HG03025 (cell line): ENCODE measurements around the gene STYK1.
A peak's percentile ranks its signal among the peaks of the same experiment; 100 is the strongest.
"Not testable (repeated sequence)": the region's sequence is repeated elsewhere in the genome, so short reads cannot be mapped to it uniquely, and the experiment has no call there.

ENCODE experiments used
- ATAC-seq: cut with Tn5 transposase; IDR thresholded peaks from one replicate; pipeline ENCODE4 v1.9.1; 2021; ENCODE audit warnings: mild to moderate bottlenecking, moderate library complexity; ENCODE audit not compliant: unreplicated experiment, low FRiP score

Gene STYK1

DNA sequence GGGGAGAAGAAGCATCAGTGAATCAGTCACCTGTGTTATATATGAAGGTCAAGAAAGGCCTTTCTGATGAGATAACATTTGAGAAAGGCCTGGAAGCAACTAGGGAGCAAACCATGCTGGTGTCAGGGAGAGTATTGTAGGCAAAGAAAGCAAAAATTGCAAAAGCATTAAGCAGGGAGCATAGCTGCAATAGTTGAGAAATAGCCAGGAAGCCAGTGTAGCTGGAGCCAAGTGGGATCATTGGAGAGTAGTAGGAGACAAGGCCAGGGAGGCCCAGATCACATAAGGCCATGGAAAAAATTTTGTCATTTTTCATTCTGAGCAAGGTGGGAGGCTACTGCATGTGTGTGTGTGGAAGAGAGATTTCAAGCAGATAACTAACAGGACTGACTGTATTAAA lies 41.6 kb downstream of the STYK1 start:
- ATAC-seq = no peak

DNA sequence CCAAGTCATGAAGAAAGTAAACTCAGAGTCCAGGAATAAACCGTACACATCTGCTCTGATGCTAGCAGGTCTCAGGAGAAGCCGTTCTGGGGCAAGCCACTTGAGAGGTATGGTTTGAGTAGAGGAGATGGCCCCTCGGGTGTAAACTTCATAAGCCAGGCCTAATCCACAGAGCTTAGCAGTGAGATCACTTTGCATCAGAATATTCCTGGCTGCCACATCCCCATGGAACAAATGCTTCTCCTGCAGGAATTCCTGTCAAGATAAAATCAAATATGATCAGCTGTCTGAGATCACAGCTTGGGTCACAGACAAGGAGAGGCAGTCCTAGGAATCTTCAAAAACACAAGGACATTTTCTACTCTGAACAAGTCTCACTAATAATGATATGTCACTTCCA lies 49.2 kb downstream of the STYK1 start:
- no peak for ATAC-seq

- no peak for ATAC-seq
Observed at GRCh38 chr12:10623131-10623530, 50.7 kb downstream of the STYK1 start.

DNA sequence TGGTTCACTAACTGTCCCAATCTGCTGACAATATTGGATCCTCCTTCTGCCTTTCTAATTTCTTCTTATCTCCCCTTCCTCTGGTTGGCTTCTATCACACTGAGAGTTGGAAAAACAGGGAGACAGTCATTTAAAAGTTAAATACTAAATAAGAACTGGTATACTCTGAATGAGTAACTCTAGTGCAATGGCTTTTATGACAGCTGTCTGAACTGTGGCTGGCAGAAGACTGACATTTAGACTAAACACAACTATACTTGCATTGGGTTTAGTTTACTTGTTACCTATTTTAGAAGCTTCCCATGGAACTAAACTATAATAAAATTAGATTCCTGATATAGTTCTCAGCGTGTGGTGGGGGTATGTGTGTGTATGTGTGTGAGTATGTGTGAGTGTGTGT lies 52.6 kb downstream of the STYK1 start:
- no peak for ATAC-seq

GRCh38 chr12:10620078-10620779 lies 53.6 kb downstream of the STYK1 start:
- ATAC-seq = no peak

DNA sequence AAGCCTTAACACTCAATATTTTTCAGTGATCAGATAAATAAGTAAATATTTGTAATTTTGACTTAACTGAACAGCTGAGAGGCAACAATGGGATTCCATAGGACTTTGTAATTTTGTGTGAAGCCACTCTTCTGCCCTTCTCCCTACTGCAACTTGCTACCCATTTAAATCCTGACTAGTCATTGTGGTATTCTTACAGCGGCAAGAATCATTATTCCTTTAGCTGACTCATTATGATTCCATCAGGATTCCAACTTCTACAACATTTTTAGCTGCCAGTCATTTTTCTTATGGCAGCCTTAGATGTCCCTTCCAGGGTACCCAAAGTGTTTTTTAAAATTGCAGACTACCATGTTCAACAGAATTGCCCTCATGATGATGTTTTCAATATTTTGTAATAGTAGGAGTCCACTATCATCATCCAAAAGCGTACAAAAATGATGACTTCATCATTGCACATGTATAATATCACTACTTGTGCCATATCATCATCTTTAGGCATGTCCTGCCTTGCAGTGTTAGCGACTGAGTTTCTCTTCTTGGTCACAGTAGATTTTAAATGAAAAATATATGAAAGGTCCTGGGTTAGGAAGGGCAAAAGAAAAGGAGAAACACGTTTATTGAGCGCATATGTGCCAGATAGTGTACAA lies 55.4 kb downstream of the STYK1 start:
- ATAC-seq = no peak

DNA sequence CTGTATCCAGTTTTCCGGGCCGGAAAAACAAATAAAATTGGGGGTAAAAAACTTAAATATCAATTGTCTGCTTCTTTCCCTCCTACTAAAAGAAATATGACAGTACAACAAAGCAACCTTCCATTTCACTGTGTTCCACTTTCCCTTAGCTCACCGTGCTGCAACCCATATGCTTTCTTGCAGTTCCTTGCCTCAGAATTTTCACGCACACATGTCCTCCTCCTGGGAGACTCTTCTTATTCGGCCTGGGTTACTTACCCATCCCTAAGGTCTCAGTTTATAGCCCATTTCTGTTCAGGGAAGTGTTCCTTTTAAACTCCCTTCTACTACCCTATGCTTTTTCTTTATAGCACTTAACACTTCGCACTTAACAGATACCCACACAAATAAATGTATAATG lies 56.0 kb downstream of the STYK1 start:
- ATAC-seq = no peak

DNA sequence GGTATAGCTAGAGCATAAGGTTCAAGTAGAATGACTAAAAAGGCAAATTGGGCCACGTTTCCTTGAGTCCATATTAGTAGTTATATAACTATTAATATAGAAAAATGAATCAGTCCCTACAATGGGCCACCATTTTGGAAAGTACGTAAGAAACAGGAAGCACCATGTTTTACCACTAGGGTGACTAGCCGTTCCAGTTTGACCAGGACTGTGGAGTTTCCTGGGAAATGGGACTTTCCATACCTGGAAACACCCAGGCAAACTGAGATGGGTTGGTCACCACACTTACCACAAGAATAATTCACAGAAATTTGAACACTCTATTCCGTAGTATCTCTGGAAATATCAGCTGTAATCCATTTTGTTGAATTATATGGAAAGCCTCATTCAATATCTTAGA lies 58.3 kb downstream of the STYK1 start:
- no peak for ATAC-seq

DNA sequence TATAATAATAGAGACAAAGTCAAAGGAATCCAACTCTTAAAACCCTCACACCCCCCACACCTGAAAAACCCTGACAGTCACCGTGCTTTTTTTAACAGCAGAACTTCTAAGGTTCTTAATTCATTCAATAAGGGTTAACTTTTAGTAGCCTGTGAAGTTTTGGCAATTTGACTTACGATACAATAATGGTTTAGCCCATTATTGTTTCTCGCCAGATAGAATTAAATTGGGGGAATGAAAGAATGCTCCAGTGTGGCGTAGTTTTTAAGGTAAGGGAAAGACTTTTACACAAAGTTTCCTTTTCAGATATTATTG lies 59.8 kb downstream of the STYK1 start:
- peak; percentile 12 for ATAC-seq

DNA sequence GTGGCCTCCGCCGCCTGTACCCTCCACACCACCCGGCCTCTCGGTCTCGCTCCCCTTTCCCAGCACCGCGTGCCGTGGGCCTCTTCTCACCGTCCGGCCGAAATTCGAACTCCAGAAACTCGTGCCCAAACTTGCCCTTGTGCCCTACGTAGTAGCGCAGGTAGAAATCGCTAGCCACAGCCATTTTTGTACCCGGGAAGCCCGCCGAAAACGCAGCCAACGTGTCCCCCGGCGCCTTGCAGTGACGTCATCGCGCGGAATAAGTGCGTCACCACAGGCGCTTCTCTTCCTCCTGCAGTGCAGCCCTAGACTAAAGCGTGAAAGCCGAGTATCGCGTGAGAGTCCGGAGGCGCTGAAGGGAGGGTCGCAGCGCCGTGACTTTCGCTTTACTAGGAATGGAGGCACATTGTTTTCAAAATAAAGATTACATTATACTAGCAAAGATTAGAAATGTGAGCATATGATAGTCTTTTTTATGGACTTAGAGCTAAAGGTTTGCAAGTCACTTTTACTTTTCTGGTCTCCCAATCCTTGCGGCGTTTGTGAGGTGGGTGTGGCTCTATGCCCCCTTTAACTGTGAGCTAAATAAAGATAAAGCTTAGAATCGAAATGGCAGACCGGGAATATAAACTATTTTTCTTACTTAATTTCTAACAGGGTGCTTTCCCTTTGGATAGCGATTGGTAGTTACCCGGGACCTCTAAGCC lies 60.4 kb downstream of the STYK1 start, which contains the start of gene MAGOHB:
Gene MAGOHB (minus strand): TSS at position 261 of the 707 bp plus-strand sequence. CDS start 77 bp downstream, at position 184.
- peak; percentile 93 for ATAC-seq

DNA sequence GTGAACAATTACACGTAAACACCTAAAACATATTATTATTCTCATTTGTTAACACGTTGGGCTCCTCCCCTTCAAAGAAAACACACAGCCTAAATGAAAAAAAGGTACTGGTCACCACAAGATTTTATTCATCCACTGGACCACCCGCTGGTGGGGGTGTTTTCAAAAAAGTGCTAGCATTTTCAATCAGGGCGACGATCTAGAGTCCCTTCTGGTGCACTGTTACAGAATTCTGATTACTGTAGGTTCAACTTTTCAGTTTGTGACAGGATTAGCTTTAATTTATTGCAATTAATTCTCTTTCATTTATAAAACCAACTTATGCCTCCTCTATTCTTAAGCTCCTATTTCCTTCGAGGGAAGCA lies 60.9 kb downstream of the STYK1 start:
- peak; percentile 19 for ATAC-seq

- no peak for ATAC-seq
Observed at GRCh38 chr12:10612110-10612509, 61.7 kb downstream of the STYK1 start.

GRCh38 chr12:10611258-10611657 lies 62.6 kb downstream of the STYK1 start:
- not testable (repeated sequence) for ATAC-seq

GRCh38 chr12:10610188-10610587 lies 63.7 kb downstream of the STYK1 start:
- no peak for ATAC-seq

DNA sequence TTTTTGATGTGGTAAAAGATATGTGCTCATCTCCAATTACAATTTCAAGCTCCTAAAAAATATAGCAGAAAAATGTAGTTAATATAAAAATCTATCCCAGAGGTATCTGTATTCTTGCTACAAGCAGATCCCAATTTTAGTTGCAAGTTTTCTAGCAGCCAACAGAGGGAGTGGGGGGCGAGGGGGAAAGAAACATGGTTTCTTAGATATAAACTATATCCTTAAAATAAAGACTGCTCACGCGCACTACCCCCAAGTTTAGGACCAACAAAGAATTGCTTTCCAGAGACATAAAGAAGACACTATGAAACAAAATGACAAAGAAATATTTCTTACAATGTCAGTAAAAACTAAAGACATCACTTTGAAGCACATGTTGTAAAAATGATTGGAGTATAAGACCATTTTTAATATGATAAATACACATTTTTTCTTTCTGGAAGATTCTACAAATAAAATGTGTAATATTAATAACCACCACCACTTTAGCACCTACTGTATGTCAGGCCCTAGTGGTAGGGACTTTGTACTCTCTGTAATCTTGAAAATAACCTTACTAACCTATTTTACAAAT lies 65.9 kb downstream of the STYK1 start:
- no peak for ATAC-seq

DNA sequence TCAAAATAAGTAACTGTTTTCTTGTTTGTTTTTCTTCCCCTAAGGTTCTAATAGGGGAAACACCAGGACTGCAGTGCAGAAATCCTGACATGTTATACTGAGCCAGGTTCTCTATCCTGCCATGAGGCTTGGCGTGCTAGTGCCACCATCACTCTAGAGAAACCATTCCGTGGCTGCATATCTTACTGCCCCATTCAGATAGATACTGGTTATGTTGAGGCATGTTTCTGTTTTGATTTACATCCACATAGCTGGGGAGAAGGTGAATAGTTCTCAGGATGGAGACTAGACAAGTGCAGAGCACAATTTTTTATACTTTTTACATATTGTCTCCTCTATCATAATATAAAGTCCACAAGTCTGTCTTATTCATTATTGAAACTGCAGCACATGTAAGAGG lies 72.0 kb downstream of the STYK1 start:
- no peak for ATAC-seq

GRCh38 chr12:10600988-10601387 lies 72.9 kb downstream of the STYK1 start:
- ATAC-seq = no peak

- no peak for ATAC-seq
Observed at GRCh38 chr12:10595881-10596280, 78.0 kb downstream of the STYK1 start.

DNA sequence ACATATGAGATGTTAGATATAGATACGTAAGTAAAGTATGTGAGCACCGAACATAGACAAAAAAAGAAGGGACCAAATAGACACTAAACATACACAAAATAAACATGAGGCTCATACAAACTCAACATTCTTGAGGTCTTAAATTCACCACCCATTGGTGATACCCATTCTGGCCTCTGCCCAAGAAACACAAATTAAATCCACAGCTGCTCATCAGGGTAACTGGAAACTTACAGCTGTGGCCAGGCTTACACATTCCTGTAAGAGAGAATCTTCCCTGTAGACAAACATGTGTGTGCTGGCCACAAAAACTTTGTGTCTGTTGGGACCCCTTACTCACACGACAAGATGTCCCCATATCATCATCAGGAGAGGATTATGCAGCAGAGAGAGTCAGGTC lies 82.9 kb downstream of the STYK1 start:
- no peak for ATAC-seq

DNA sequence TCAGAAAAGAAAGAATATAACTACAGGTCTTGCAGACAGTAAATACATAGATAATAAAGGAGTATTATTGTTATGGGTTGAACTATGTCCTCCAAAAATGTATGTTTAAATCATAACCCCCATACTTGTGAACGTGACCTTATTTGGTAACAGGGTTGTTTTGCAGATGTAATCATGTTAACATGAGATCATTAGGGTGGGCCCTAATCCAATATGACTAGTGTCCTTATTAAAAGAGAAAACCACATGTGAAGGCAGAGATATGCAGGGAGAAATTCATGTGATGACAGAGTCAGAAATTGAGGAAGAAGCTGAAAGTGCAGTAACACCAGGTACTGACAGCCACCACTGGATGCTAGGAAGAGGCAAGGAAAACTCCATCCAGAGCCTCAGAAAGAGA lies 89.4 kb downstream of the STYK1 start:
- no peak for ATAC-seq

DNA sequence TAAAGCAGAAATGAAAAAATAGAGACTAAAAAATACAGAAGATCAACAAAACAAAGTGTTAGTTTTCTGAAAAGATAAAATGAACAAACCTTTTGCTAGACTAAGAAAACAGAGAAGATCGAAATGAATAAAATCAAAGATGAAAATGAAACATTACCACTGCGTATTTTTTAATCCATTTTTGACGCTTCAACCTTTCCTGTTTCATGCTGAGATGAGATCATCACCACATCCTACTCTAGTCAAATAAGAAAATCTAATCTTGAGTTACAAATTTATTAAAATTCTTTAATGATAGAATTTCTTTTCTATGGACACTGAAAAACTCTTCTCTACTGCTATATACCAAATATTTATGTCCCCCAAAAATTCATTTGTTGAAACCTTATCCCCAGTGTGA lies 91.1 kb downstream of the STYK1 start:
- ATAC-seq = no peak

DNA sequence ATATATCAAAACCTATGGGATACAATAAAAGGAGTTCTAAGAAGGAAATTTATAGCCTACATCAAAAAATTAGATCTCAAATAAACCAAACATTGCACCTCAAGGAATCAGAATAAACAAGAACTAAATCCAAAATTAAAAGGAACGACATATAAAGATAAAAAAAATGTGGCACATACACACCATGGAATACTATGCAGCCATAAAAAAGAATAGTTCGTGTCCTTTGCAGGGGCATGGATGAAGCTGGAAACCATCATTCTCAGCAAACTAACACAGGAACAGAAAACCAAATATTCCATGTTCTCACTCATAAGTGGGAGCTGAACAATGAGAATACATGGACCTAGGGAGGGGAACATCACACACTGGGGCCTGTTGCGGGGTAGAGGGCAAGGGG lies 91.7 kb downstream of the STYK1 start:
- ATAC-seq = not testable (repeated sequence)
